CD1c-positive myeloid dendritic cell (primary cell): ENCODE data around the gene KRTAP10-4.
"Not testable (repeated sequence)": the region's sequence is repeated elsewhere in the genome, so short reads cannot be mapped to it uniquely, and the experiment has no call there.

Experiments used
- DNase-seq: peaks from one replicate; pipeline ENCODE4 v3.0.0-alpha.2; 2016; ENCODE audit errors: extremely low spot score

The KRTAP10-4 gene

GRCh38 chr21:44573630-44574456 is at the start of gene KRTAP10-4:
KRTAP10-4 (plus strand) TSS chr21:44573729; CDS start chr21:44573759, 30 bp downstream.
- DNase-seq, result not testable (repeated sequence)

GRCh38 chr21:44524414-44525371 is 48.8 kb upstream of the KRTAP10-4 start:
- DNase-seq, result no peak

GRCh38 chr21:44525391-44526095 is 48.0 kb upstream of the KRTAP10-4 start:
- DNase-seq, result no peak

- no peak for DNase-seq
Observed at GRCh38 chr21:44526096-44526997, 47.2 kb upstream of the KRTAP10-4 start.

GRCh38 chr21:44527156-44527982 is 46.2 kb upstream of the KRTAP10-4 start:
- DNase-seq, result no peak

GRCh38 chr21:44527983-44528633 is 45.4 kb upstream of the KRTAP10-4 start:
- no peak for DNase-seq

GRCh38 chr21:44528634-44528995 is 44.9 kb upstream of the KRTAP10-4 start:
- DNase-seq, result no peak

- no peak for DNase-seq
Observed at GRCh38 chr21:44529011-44529421, 44.5 kb upstream of the KRTAP10-4 start.

- no peak for DNase-seq
Observed at GRCh38 chr21:44529503-44530125, 43.9 kb upstream of the KRTAP10-4 start.

GRCh38 chr21:44530221-44530902 is 43.2 kb upstream of the KRTAP10-4 start:
- no peak for DNase-seq

GRCh38 chr21:44530903-44531605 is 42.5 kb upstream of the KRTAP10-4 start:
- DNase-seq, result no peak

GRCh38 chr21:44531606-44532564 is 41.6 kb upstream of the KRTAP10-4 start:
- no peak for DNase-seq

- no peak for DNase-seq
Observed at GRCh38 chr21:44532712-44533111, 40.8 kb upstream of the KRTAP10-4 start.

- no peak for DNase-seq
Observed at GRCh38 chr21:44533121-44533890, 40.2 kb upstream of the KRTAP10-4 start.

GRCh38 chr21:44533891-44534627 is 39.5 kb upstream of the KRTAP10-4 start:
- no peak for DNase-seq
